H1 (cell line): Measurements from ENCODE around the gene PIGZ. TPM values are rescaled to one million over a fixed set of nuclear protein-coding genes. Genes with fewer than 3 reads are reported as not detected.

Experiments
- BACH1 ChIP-seq: IDR thresholded peaks from 2 replicates; pipeline ENCODE4 v1.6.1; 2012; ENCODE audit warnings: low read length, improper control_type of control experiment
- BCL11A ChIP-seq, 2 experiments: IDR thresholded peaks; one replicate each; pipeline ENCODE4 v1.6.1; 2011; ENCODE audit warnings: low read depth in 2 of 2, low read length in 2 of 2, mild to moderate bottlenecking in 2 of 2
- CREB1 ChIP-seq: IDR thresholded peaks from 2 replicates; pipeline ENCODE4 v1.6.1; 2012; ENCODE audit warnings: inconsistent platforms
- EZH2 ChIP-seq: fragments of 200-600 bp; sonication (generic); IDR thresholded peaks from 2 replicates; pipeline ENCODE4 v1.7.1; 2012; ENCODE audit warnings: low read depth, mild to moderate bottlenecking, moderate library complexity, low read length, inconsistent platforms; ENCODE audit not compliant: severe bottlenecking
- KDM4A ChIP-seq: IDR thresholded peaks from one replicate; pipeline ENCODE4 v1.7.1; 2012; ENCODE audit warnings: low read depth, mild to moderate bottlenecking, moderate library complexity, low read length, inconsistent platforms; ENCODE audit not compliant: severe bottlenecking
- SUZ12 ChIP-seq: fragments of 200-600 bp; sonication (generic); IDR thresholded peaks from 2 replicates; pipeline ENCODE4 v1.6.1; 2012; ENCODE audit warnings: mild to moderate bottlenecking, inconsistent platforms, low read length, moderate library complexity, mixed read lengths
- YY1 ChIP-seq: IDR thresholded peaks from 2 replicates; pipeline ENCODE4 v1.6.1; 2011; ENCODE audit warnings: low read depth, mild to moderate bottlenecking, low read length
- polyA plus RNA-seq, 7 experiments: library from polyadenylated mRNA; depleted of rRNA in 3 of 7; stranded (reverse) in 5 of 7; unstranded in 2 of 7; fragments of >200 nt in 5 of 7; fragments of 200-250 nt in 2 of 7; gene quantifications; 1 replicate in 5 of 7; 2 replicates in 1 of 7; 4 replicates in 1 of 7; pipeline versions ENCODE4 v1.2.1 to v1.2.3, GENCODE V29; 2011 to 2013; ENCODE audit warnings: missing spikeins in 2 of 7, mixed read lengths in 2 of 7
- total RNA-seq: library from RNA; stranded (reverse); fragmentation: NEBNext Ultra II Directional; extraction: Animal tissue kit (Norgen Biotek cat#: 25700); gene quantifications from 2 replicates; pipeline ENCODE4 v1.2.1, GENCODE V29; 2021

The PIGZ gene
- total and polyA plus RNA-seq, 2 of the 8 experiments (the other 6 are each of a cell fraction or from before 2014, with no cell fraction given) = 0.32 TPM; not detected in 1

GRCh38 chr3:196969660-196970546, 1.3 kb upstream of the PIGZ start (continued):
- TF ChIP-seq SUZ12 (peak; percentile 77), CREB1 (0 out of 2 replicates have a peak, but pooled peaks have one; percentile 39), BACH1 (0 out of 2 replicates have a peak, but pooled peaks have one; percentile 45), BCL11A (IDR thresholded peaks at IDR 0.05; ENCODE audit: low read depth in 2 of 2, low read length in 2 of 2) (no peak), EZH2 (peak; percentile 59), KDM4A (peak; percentile 31), YY1 (no peak)
